Measurements from ENCODE around the gene CTDP1.
"Not testable (repeated sequence)": the region's sequence is repeated elsewhere in the genome, so short reads cannot be mapped to it uniquely, and the experiment has no call there.

CTDP1 gene

DNA sequence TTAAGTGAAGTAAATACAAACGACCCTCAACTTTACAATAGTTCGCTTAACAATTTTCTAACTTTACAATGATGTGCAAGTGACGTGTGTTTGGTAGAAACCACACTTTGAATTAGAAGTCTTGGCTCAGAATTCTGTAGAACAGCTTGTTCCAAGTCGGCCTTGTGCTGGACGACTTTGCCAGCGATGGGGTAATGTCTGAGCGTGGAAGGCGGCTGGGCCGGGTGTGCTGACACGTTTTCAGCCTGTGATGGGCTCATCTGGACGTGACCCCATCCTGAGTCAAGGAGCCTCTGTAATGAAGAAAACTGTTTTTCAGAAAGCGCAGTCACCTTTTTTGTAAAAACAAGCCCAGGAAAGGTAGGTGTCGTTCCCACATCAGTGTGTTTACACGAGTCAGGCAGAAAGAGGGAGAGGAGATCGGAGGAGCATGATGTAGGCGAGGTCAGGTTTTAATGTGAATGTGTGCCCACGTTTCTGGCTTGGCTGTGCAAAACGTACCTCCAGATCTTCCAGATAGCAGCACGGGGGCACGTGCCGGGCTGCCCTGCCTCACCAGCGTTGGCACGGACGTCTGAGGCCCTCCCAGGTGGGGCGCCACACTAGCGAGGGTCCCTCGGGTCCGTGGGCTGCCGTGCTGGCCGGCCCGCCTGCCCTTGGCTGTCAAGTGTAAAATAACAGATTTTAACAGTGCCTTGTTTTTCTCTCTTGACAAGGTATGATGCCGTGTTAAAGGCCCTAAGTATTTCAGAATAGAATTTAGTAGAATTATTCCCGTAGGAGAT is 54.6 kb downstream of the CTDP1 start:
- Histone ChIP-seq H3K4me3 (ENCODE audit: low read length) (no peak overlapping the region), H2AFZ (ENCODE audit: low read depth, low read length) (no peak overlapping the region), H3K4me1 (ENCODE audit: insufficient read depth, low read length) (no peaks in the 10 kb centered on the region), H3K9me3 (ENCODE audit: low read length) (peaks cover 71% of the 10 kb centered on the region), H3K27me3 (ENCODE audit: insufficient read depth, low read length) (no peaks in the 10 kb centered on the region), H3K36me3 (ENCODE audit: insufficient read depth, low read length) (peaks cover 90% of the 10 kb centered on the region)

DNA sequence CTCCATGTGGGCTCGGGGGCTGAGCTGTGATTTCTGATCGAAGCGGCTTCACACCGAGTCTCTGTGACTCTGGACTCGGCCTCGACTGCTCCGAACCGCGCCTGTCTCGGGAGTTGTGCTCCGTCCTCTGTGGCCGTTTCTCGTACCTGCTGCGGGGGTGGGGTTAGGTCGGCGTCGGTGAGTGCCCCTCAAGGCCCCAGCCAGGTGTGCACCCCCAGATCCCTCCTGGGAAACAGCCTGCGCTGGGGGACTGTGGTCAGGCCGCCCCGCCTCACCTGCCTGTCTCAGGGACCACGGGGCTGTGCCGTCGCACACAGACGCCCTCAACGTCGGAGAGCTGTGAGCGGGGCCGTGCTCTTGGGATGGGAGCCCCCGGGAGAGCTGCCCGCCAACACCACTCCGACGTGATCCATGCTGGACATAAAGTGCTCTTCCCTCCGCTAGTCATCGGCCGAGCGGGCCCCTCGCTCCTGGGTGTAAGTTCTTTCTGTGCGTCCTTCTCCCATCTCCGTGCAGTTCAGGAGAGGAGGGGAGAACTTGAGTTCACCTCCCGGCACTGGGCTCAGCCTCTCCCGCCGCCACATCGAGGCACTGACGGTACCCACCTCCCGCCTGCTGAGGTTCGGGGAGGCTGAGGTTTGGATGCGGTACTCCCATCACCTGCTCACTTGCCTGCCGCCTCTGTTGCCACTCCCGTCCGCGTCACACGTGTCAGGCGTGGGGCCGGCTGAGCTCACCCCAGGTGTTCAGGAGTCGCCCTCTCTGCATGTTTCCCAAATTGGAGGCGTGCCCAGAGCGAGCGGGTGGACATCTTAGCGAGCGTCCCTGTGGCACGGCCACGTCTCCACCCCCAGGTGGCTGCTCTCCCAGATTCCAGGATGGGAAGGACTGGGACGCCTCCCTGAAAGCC is 55.7 kb downstream of the CTDP1 start:
- Histone ChIP-seq H3K4me1 (ENCODE audit: insufficient read depth, low read length) (no peaks in the 10 kb centered on the region), H3K27me3 (ENCODE audit: insufficient read depth, low read length) (no peaks in the 10 kb centered on the region), H3K36me3 (ENCODE audit: insufficient read depth, low read length) (peaks cover 86% of the 10 kb centered on the region), H3K4me3 (ENCODE audit: low read length) (no peak overlapping the region), H2AFZ (ENCODE audit: low read depth, low read length) (no peak overlapping the region), H3K9me3 (ENCODE audit: low read length) (peaks cover 63% of the 10 kb centered on the region)

- peaks cover 61% of the 10 kb centered on the region for H3K9me3 ChIP-seq (ENCODE audit: low read length)
- H3K27me3 ChIP-seq (ENCODE audit: insufficient read depth, low read length), result no peaks in the 10 kb centered on the region
- H3K36me3 ChIP-seq (ENCODE audit: insufficient read depth, low read length), result peaks cover 84% of the 10 kb centered on the region
- H3K4me1 ChIP-seq (ENCODE audit: insufficient read depth, low read length), result no peaks in the 10 kb centered on the region
- H2AFZ ChIP-seq (ENCODE audit: low read depth, low read length), result no peak overlapping the region
- no peak overlapping the region for H3K4me3 ChIP-seq (ENCODE audit: low read length)
Observed at GRCh38 chr18:79736230-79736629, 56.6 kb downstream of the CTDP1 start.

GRCh38 chr18:79736846-79737245 is 57.2 kb downstream of the CTDP1 start:
- Histone ChIP-seq H3K27me3 (ENCODE audit: insufficient read depth, low read length) (no peaks in the 10 kb centered on the region), H3K4me3 (ENCODE audit: low read length) (no peak overlapping the region), H3K9me3 (ENCODE audit: low read length) (peaks cover 58% of the 10 kb centered on the region), H3K4me1 (ENCODE audit: insufficient read depth, low read length) (no peaks in the 10 kb centered on the region), H3K36me3 (ENCODE audit: insufficient read depth, low read length) (peaks cover 84% of the 10 kb centered on the region), H2AFZ (ENCODE audit: low read depth, low read length) (no peak overlapping the region)

DNA sequence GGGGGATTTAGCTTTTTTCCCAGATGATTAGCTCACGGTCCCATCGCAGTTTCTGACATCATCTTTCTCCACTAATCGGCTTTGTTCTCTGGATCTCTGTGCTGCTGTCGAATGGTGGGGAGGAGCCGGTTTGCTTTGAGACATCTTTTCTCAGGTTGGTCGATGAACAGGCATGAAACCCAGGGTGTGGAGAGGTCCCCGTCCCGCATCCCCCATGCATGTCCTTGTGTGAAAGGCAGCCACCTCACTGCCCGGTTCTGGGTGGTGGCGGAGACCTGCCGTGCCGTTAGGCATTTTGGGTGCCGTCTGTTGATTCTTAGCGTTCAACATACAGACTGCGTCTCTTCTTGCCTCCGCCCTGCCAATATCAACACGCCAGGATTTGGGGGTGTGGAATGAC is 57.8 kb downstream of the CTDP1 start:
- Histone ChIP-seq H3K9me3 (ENCODE audit: low read length) (peaks cover 56% of the 10 kb centered on the region), H3K4me3 (ENCODE audit: low read length) (no peak overlapping the region), H3K4me1 (ENCODE audit: insufficient read depth, low read length) (no peaks in the 10 kb centered on the region), H3K36me3 (ENCODE audit: insufficient read depth, low read length) (peaks cover 86% of the 10 kb centered on the region), H2AFZ (ENCODE audit: low read depth, low read length) (no peak overlapping the region), H3K27me3 (ENCODE audit: insufficient read depth, low read length) (no peaks in the 10 kb centered on the region)

DNA sequence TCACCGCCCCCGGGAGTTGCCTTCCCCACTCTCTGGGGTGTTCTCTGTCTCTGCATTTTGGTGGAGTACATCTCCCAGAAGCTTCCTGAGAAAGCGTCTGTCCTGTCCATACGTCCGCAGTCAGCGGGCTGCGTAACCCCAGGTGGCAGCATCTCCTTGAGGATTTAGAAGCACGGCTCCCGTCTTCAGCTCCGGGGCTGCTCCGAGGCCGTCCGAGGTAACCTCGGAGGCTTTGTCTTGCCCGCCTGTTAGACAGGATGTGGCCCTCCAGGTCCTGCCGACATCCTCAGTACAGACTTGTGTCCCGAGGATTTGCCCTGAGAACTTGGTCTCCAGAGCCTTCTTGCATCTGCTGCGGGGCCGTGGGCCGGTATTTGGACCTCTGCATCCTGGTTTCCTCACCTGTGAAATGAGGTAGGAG is 58.4 kb downstream of the CTDP1 start:
- Histone ChIP-seq H3K36me3 (ENCODE audit: insufficient read depth, low read length) (peaks cover 83% of the 10 kb centered on the region), H3K9me3 (ENCODE audit: low read length) (peaks cover 52% of the 10 kb centered on the region), H3K4me3 (ENCODE audit: low read length) (no peak overlapping the region), H2AFZ (ENCODE audit: low read depth, low read length) (no peak overlapping the region), H3K27me3 (ENCODE audit: insufficient read depth, low read length) (no peaks in the 10 kb centered on the region), H3K4me1 (ENCODE audit: insufficient read depth, low read length) (no peaks in the 10 kb centered on the region)

DNA sequence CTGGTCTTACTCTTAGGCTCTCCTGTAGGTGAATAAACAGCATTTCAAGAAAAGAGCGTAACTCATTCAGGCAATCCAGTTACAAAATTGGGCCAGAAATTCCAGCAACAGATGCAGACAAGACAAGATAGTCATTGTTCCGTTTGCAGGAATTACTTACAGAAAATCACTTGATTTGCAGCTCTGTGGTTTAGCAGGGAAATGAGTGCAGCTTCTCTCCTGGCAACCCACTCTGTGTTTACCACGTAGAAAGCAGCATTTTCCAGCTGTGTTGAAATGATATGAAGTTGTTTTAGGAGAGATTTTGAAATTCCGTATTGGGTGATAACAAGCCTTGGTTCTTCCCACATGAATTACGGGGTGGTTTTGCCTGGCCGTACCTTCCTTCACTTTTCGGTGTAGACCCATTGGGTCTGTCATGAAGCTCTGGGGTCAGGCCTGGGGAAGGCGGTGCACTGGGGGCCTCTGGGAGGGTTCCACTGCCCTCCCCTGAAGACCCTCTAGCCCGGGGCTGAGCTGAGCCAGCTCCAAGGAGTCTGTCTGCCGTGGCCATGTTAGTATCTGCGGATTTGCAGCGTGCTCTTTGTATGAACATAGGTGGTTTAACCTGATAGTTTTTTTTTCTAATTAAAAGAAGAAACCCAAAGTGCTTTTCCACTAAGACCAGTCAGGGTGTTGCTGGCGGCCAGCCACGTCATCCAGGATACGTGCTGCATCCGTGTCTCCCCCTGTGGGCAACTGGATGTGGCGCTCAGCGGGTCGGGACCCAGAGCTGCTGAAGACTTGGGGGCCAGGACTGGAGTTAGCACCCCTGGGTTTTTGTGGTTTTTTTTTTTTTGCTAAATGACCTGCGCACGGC is 59.2 kb downstream of the CTDP1 start:
- Histone ChIP-seq H3K36me3 (ENCODE audit: insufficient read depth, low read length) (peaks cover 78% of the 10 kb centered on the region), H3K9me3 (ENCODE audit: low read length) (peaks cover 49% of the 10 kb centered on the region), H3K4me1 (ENCODE audit: insufficient read depth, low read length) (no peaks in the 10 kb centered on the region), H2AFZ (ENCODE audit: low read depth, low read length) (no peak overlapping the region), H3K4me3 (ENCODE audit: low read length) (no peak overlapping the region), H3K27me3 (ENCODE audit: insufficient read depth, low read length) (no peaks in the 10 kb centered on the region)

GRCh38 chr18:79739440-79739778 is 59.8 kb downstream of the CTDP1 start:
- Histone ChIP-seq H3K27me3 (ENCODE audit: insufficient read depth, low read length) (no peaks in the 10 kb centered on the region), H3K36me3 (ENCODE audit: insufficient read depth, low read length) (peaks cover 73% of the 10 kb centered on the region), H3K4me1 (ENCODE audit: insufficient read depth, low read length) (no peaks in the 10 kb centered on the region), H3K9me3 (ENCODE audit: low read length) (peaks cover 45% of the 10 kb centered on the region), H3K4me3 (ENCODE audit: low read length) (no peak overlapping the region), H2AFZ (ENCODE audit: low read depth, low read length) (no peak overlapping the region)

- H3K4me3 ChIP-seq (ENCODE audit: low read length); H3K27me3 ChIP-seq (ENCODE audit: insufficient read depth, low read length); H3K4me1 ChIP-seq (ENCODE audit: insufficient read depth, low read length); H2AFZ ChIP-seq (ENCODE audit: low read depth, low read length): not testable (repeated sequence)
- Histone ChIP-seq H3K36me3 (ENCODE audit: insufficient read depth, low read length) (peaks cover 67% of the 10 kb centered on the region), H3K9me3 (ENCODE audit: low read length) (peaks cover 48% of the 10 kb centered on the region)
Observed at GRCh38 chr18:79740047-79740446, 60.4 kb downstream of the CTDP1 start.

GRCh38 chr18:79740521-79741361 is 61.1 kb downstream of the CTDP1 start:
- Histone ChIP-seq H3K27me3 (ENCODE audit: insufficient read depth, low read length) (no peaks in the 10 kb centered on the region), H3K4me3 (ENCODE audit: low read length) (no peak overlapping the region), H2AFZ (ENCODE audit: low read depth, low read length) (no peak overlapping the region), H3K4me1 (ENCODE audit: insufficient read depth, low read length) (no peaks in the 10 kb centered on the region), H3K9me3 (ENCODE audit: low read length) (peaks cover 47% of the 10 kb centered on the region), H3K36me3 (ENCODE audit: insufficient read depth, low read length) (peaks cover 61% of the 10 kb centered on the region)

DNA sequence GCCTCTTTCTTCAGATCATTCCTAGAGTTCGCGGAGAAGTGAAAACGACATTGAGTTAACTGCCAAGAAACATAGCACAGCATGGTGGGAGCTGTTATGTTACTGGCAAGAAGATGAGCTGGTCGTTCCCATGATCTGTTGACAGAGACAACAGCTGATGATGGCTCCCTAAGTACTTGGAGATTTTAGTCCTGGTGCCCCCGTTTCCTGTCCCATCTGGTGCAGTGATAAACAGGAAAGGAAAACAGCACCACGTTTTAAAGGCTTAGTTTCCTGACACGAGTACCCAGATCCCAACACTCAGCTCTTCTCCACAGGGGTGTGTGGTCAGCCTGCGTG is 61.7 kb downstream of the CTDP1 start:
- no peak overlapping the region for H3K4me3 ChIP-seq (ENCODE audit: low read length)
- H3K36me3 ChIP-seq (ENCODE audit: insufficient read depth, low read length), result peaks cover 56% of the 10 kb centered on the region
- peaks cover 47% of the 10 kb centered on the region for H3K9me3 ChIP-seq (ENCODE audit: low read length)
- H2AFZ ChIP-seq (ENCODE audit: low read depth, low read length), result no peak overlapping the region
- no peaks in the 10 kb centered on the region for H3K27me3 ChIP-seq (ENCODE audit: insufficient read depth, low read length)
- H3K4me1 ChIP-seq (ENCODE audit: insufficient read depth, low read length), result no peaks in the 10 kb centered on the region

DNA sequence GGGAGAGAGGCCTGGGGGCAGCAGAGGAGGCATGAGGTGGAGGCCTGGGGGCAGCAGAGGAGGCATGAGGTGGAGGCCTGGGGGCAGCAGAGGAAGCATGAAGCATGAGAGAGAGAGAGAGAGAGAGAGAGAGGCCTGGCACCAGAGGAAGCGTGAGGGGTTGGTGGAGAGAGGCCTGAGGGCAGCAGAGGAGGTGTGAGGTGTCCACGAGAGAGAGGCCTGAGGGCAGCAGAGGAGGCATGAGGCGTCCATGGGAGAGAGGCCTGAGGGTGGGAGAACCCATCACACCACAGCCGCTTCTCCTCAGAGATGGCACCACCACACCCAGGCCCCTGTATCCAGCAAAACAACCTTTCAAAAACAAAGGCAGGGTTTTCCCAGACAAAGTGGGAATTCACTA is 62.5 kb downstream of the CTDP1 start:
- Histone ChIP-seq H2AFZ (ENCODE audit: low read depth, low read length) (no peak overlapping the region), H3K9me3 (ENCODE audit: low read length) (peaks cover 42% of the 10 kb centered on the region), H3K36me3 (ENCODE audit: insufficient read depth, low read length) (peaks cover 50% of the 10 kb centered on the region), H3K4me1 (ENCODE audit: insufficient read depth, low read length) (no peaks in the 10 kb centered on the region), H3K4me3 (ENCODE audit: low read length) (no peak overlapping the region), H3K27me3 (ENCODE audit: insufficient read depth, low read length) (no peaks in the 10 kb centered on the region)
